Stimulated activated CD8-positive, alpha-beta memory T cell treated with anti-CD3 and anti-CD28 coated beads, Interleukin-7, amount 100 ng/mL, for 4 hours (primary cell): ENCODE results near the gene BAMBI.
"Not testable (repeated sequence)": the region's sequence is repeated elsewhere in the genome, so short reads cannot be mapped to it uniquely, and the experiment has no call there.

Experiments
- DNase-seq, 2 donors: peaks; one replicate each; pipeline ENCODE4 v3.0.0-alpha.2; 2020; ENCODE audit warnings: low read depth in 2 of 2

BAMBI gene

GRCh38 chr10:28676968-28677887, at the start of gene BAMBI:
TSS of gene BAMBI (plus strand) at chr10:28677521. CDS start at chr10:28677898, 377 bp downstream.
- DNase-seq = peak; percentile 65 to 88

- peak; percentile 17 to 41 for DNase-seq
Observed at GRCh38 chr10:28628184-28628893, 49.0 kb upstream of the BAMBI start.

GRCh38 chr10:28631896-28632583, 45.3 kb upstream of the BAMBI start:
- no peak for DNase-seq

GRCh38 chr10:28632584-28632945, 44.8 kb upstream of the BAMBI start:
- no peak for DNase-seq

GRCh38 chr10:28633750-28634149, 43.6 kb upstream of the BAMBI start:
- no peak for DNase-seq

GRCh38 chr10:28637346-28637745, 40.0 kb upstream of the BAMBI start:
- DNase-seq = no peak

GRCh38 chr10:28638392-28638791, 38.9 kb upstream of the BAMBI start:
- no peak for DNase-seq

- DNase-seq = no peak
Observed at GRCh38 chr10:28640551-28640950, 36.8 kb upstream of the BAMBI start.

GRCh38 chr10:28644647-28645046, 32.7 kb upstream of the BAMBI start:
- DNase-seq = no peak

- DNase-seq = no peak
Observed at GRCh38 chr10:28652106-28652505, 25.2 kb upstream of the BAMBI start.

GRCh38 chr10:28652703-28653102, 24.6 kb upstream of the BAMBI start:
- DNase-seq = no peak

- DNase-seq = not testable (repeated sequence)
Observed at GRCh38 chr10:28658824-28659223, 18.5 kb upstream of the BAMBI start.

GRCh38 chr10:28661035-28661434, 16.3 kb upstream of the BAMBI start:
- no peak for DNase-seq

- DNase-seq = peak; percentile 31 to 45
Observed at GRCh38 chr10:28663576-28664368, 13.5 kb upstream of the BAMBI start.

GRCh38 chr10:28664369-28664740, 13.0 kb upstream of the BAMBI start:
- DNase-seq = no peak

- DNase-seq = no peak
Observed at GRCh38 chr10:28666751-28667467, 10.4 kb upstream of the BAMBI start.

GRCh38 chr10:28668363-28669226, 8.7 kb upstream of the BAMBI start:
- peak in 1 of 2 donors; percentile 22 for DNase-seq

- DNase-seq = no peak
Observed at GRCh38 chr10:28669227-28670173, 7.8 kb upstream of the BAMBI start.

- no peak for DNase-seq
Observed at GRCh38 chr10:28674782-28675181, 2.5 kb upstream of the BAMBI start.
